GM12878 (cell line): ENCODE measurements around the gene PDE7B.

Source experiments
- CEBPB ChIP-seq, 2 experiments: fragments of 150-350 bp in 1 of 2; IDR thresholded peaks; 2 replicates each; pipeline ENCODE4 v1.6.1; 2012 to 2014; ENCODE audit warnings: low read depth in 2 of 2, low read length in 2 of 2, borderline replicate concordance in 1 of 2, inconsistent platforms in 1 of 2
- CTCF ChIP-seq, 3 experiments: IDR thresholded peaks in 2 of 3; conservative IDR thresholded peaks in 1 of 3; 2 replicates each; pipeline ENCODE4 v1.5.1; 2011; ENCODE audit warnings: low read depth in 3 of 3, low read length in 3 of 3, mild to moderate bottlenecking in 3 of 3, control low read depth in 2 of 3, moderate library complexity in 2 of 3, inconsistent platforms in 1 of 3, mixed read lengths in 1 of 3; ENCODE audit not compliant: control insufficient read depth in 2 of 3, insufficient read depth in 1 of 3; ENCODE audit errors: extremely low read depth in 1 of 3
- POLR2AphosphoS2 ChIP-seq: IDR thresholded peaks from 2 replicates; pipeline ENCODE4 v1.6.1; 2011; ENCODE audit warnings: low read depth, mild to moderate bottlenecking, low read length, improper control_type of control experiment, moderate library complexity
- RCOR1 ChIP-seq: conservative IDR thresholded peaks from 2 replicates; pipeline ENCODE4 v1.6.1; 2012; ENCODE audit warnings: low read depth, low read length, improper control_type of control experiment
- SP1 ChIP-seq: IDR thresholded peaks from one replicate; pipeline ENCODE4 v1.6.1; 2011; ENCODE audit warnings: low read depth, low read length

GRCh38 chr6:135922174-135922573 lies 70.7 kb downstream of the PDE7B start:
- TF ChIP-seq RCOR1, result no peak
- TF ChIP-seq CTCF (IDR thresholded peaks at IDR 0.05 in 2 of 3, conservative IDR thresholded peaks at IDR 0.05 in 1 of 3; ENCODE audit: control insufficient read depth in 2 of 3, extremely low read depth in 1 of 3, insufficient read depth in 1 of 3, low read depth in 3 of 3, low read length in 3 of 3), result no peak
- no peak for TF ChIP-seq SP1
- TF ChIP-seq POLR2AphosphoS2, result no peak
- no peak for TF ChIP-seq CEBPB (IDR thresholded peaks at IDR 0.05; ENCODE audit: borderline replicate concordance in 1 of 2, low read depth in 2 of 2, low read length in 2 of 2)
